Loucy (cell line): ENCODE results near the gene EDARADD.

Source experiments
- H2AFZ ChIP-seq: fragments of 200-600 bp; sonication (generic); 2 replicates; pipeline ENCODE4 v1.6.0; 2016; ENCODE audit warnings: antibody characterized with exemption, mild to moderate bottlenecking, low read length, moderate library complexity
- H3F3A ChIP-seq: fragments of 200-600 bp; 2 replicates; pipeline ENCODE4 v1.6.0; 2016; ENCODE audit warnings: antibody characterized with exemption, low read depth, mild to moderate bottlenecking
- H3K27me3 ChIP-seq: fragments of 200-600 bp; sonication (generic); 2 replicates; pipeline ENCODE4 v1.6.1; 2014; ENCODE audit warnings: low read length, mild to moderate bottlenecking; ENCODE audit not compliant: insufficient read depth, poor library complexity, severe bottlenecking
- H3K36me3 ChIP-seq: fragments of 200-600 bp; sonication (generic); 2 replicates; pipeline ENCODE4 v1.6.1; 2016; ENCODE audit warnings: low read length; ENCODE audit not compliant: insufficient read depth
- H3K4me1 ChIP-seq: fragments of 200-600 bp; sonication (generic); 2 replicates; pipeline ENCODE4 v1.5.1; 2014; ENCODE audit warnings: low read length, mild to moderate bottlenecking; ENCODE audit not compliant: insufficient read depth, poor library complexity, severe bottlenecking
- H3K4me2 ChIP-seq: fragments of 200-600 bp; sonication (generic); 2 replicates; pipeline ENCODE4 v1.6.0; 2014; ENCODE audit warnings: antibody characterized with exemption, low read length, low read depth, mild to moderate bottlenecking; ENCODE audit not compliant: poor library complexity, severe bottlenecking
- H3K4me3 ChIP-seq: fragments of 200-600 bp; sonication (generic); 2 replicates; pipeline ENCODE4 v1.5.1; 2014; ENCODE audit warnings: low read length, mild to moderate bottlenecking, mixed read lengths; ENCODE audit not compliant: poor library complexity, severe bottlenecking
- H3K79me2 ChIP-seq: fragments of 200-600 bp; sonication (generic); 2 replicates; pipeline ENCODE4 v1.6.1; 2014; ENCODE audit warnings: low read length; ENCODE audit not compliant: insufficient read depth
- H3K9ac ChIP-seq: fragments of 200-600 bp; sonication (generic); 2 replicates; pipeline ENCODE4 v1.6.0; 2014; ENCODE audit warnings: mild to moderate bottlenecking, low read depth, low read length, moderate library complexity; ENCODE audit not compliant: poor library complexity, severe bottlenecking
- H3K9me2 ChIP-seq: fragments of 200-600 bp; sonication (generic); replicated peaks from 2 replicates; pipeline ENCODE4 v1.6.1; 2016; ENCODE audit warnings: low read depth, low read length, mixed read lengths
- H3K9me3 ChIP-seq: fragments of 200-600 bp; sonication (generic); 2 replicates; pipeline ENCODE4 v1.6.1; 2014; ENCODE audit warnings: mild to moderate bottlenecking, antibody characterized with exemption, low read length, low read depth; ENCODE audit not compliant: insufficient read depth
- H4K20me1 ChIP-seq: fragments of 200-600 bp; sonication (generic); 2 replicates; pipeline ENCODE4 v1.6.0; 2014; ENCODE audit warnings: antibody characterized with exemption, low read length, mild to moderate bottlenecking; ENCODE audit not compliant: insufficient read depth, poor library complexity, severe bottlenecking
- CTCF ChIP-seq: fragments of 200-600 bp; sonication (generic); conservative IDR thresholded peaks from 2 replicates; pipeline ENCODE4 v1.5.1; 2014; ENCODE audit warnings: mild to moderate bottlenecking, antibody characterized with exemption, low read length
- EZH2phosphoT487 ChIP-seq: fragments of 200-600 bp; IDR thresholded peaks from 2 replicates; pipeline ENCODE4 v1.6.1; 2018; ENCODE audit warnings: antibody characterized with exemption, mild to moderate bottlenecking, moderate library complexity, borderline replicate concordance

EDARADD gene

DNA sequence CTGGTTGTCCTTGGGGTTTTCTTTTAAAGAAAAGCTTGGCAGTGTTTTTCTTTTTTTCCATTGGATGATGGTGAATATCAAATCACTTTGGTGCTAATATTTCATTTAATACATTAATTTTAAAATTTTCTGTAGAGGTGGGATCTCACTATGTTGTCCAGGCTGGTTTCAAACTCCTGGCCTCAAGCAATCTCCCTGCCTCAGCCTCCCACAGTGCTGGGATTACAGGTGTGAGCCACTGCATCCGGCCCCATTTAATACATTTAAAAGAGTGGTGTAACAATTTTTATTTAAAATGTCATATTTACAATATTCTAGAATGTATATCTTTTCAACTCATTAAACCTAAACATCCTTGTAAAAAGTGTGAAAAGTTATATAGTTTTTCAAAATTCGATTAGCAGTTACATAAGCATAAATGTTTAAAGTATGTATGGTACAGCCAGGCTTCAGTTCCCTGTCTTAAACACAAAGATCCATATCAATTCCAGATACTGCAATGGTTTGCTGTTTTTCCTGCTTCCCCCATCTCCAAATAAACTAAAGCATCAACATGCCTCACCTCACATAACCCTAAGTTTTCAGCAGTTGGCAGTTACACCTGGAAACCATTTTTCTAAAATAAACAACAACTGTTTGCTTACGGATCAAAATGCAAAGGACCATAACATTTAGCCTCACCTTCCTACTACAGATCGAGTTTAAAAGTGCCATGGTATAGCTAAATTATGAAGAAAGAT lies 120.8 kb downstream of the EDARADD start:
- Histone ChIP-seq H3K4me1 (no peaks in the 10 kb centered on the region), H3K4me2 (no peak overlapping the region), H3K79me2 (no peaks in the 10 kb centered on the region), H4K20me1 (no peaks in the 10 kb centered on the region), H3K4me3 (no peak overlapping the region), H3K36me3 (no peaks in the 10 kb centered on the region), H3K9me2 (no peaks in the 10 kb centered on the region), H3F3A (no peaks in the 10 kb centered on the region), H2AFZ (no peak overlapping the region), H3K27me3 (no peaks in the 10 kb centered on the region), H3K9me3 (no peaks in the 10 kb centered on the region), H3K9ac (no peak overlapping the region)
- TF ChIP-seq EZH2phosphoT487: no peak
- TF ChIP-seq CTCF: no peak

GRCh38 chr1:236515443-236515958 lies 121.4 kb downstream of the EDARADD start:
- Histone ChIP-seq H3K9me3 (no peaks in the 10 kb centered on the region), H3K9me2 (no peaks in the 10 kb centered on the region), H3K4me1 (no peaks in the 10 kb centered on the region), H3K27me3 (no peaks in the 10 kb centered on the region), H3K79me2 (no peaks in the 10 kb centered on the region), H3K4me2 (no peak overlapping the region), H3F3A (no peaks in the 10 kb centered on the region), H3K36me3 (no peaks in the 10 kb centered on the region), H3K4me3 (no peak overlapping the region), H3K9ac (no peak overlapping the region), H4K20me1 (no peaks in the 10 kb centered on the region), H2AFZ (no peak overlapping the region)
- TF ChIP-seq CTCF (no peak), EZH2phosphoT487 (no peak)

- Histone ChIP-seq H3K79me2 (no peaks in the 10 kb centered on the region), H3F3A (no peaks in the 10 kb centered on the region), H3K4me1 (no peaks in the 10 kb centered on the region), H3K27me3 (no peaks in the 10 kb centered on the region), H4K20me1 (no peaks in the 10 kb centered on the region), H2AFZ (0 out of 2 replicates have a peak overlapping the region, but pooled peaks have one; percentile 17), H3K4me2 (peak overlapping the region; percentile 24), H3K36me3 (no peaks in the 10 kb centered on the region), H3K9ac (no peak overlapping the region), H3K4me3 (no peak overlapping the region), H3K9me2 (no peaks in the 10 kb centered on the region), H3K9me3 (no peaks in the 10 kb centered on the region)
- no peak for TF ChIP-seq EZH2phosphoT487
- no peak for TF ChIP-seq CTCF
Observed at GRCh38 chr1:236516929-236517704, 123.0 kb downstream of the EDARADD start.
